HG03139 (cell line): Measurements from ENCODE around the gene TRMT11.
"Not testable (repeated sequence)": the region's sequence is repeated elsewhere in the genome, so short reads cannot be mapped to it uniquely, and the experiment has no call there.

ENCODE experiments used
- ATAC-seq: cut with Tn5 transposase; IDR thresholded peaks from one replicate; pipeline ENCODE4 v1.9.1; 2021; ENCODE audit not compliant: unreplicated experiment

Gene TRMT11

DNA sequence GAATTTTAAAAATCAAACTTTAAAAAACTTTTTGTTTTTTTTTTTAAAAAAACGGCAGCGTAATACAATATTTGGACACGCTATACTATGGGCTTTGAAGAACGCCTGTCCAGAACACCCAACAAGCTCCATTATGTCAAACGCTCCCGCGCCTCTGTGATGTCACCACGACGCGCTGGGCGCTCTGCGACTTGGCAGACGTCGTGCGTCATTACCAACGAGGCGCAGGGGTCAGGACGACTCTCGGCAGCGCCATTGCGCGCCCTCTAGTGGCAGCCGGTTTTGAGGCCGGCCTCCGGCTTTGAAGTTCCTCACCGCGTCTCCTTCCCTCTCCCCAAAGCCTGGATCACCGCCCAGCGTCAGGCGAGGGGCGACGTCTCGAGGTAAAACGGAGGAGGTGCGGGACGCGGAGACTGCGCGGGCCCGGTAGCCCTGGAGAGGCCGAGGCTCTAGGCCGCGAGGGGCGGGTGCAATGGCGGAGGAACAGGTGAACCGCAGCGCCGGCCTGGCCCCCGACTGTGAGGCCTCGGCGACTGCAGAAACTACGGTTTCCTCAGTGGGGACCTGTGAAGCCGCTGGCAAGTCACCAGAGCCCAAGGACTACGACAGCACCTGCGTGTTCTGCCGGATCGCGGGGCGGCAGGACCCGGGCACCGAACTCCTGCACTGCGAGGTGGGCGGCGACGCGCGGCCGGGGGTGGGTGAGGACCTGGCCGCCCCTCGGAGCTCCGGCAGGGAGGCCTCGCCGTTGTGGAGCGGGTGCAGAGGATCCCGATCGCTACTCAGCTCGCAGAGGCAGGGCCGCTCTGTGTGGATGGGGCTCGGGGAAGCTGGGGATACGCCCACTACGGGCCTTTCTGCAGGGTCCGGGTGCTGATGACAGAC, 29.6 kb upstream of the TRMT11 start, which contains the start of gene HINT3:
Gene HINT3, plus strand, starts transcription at position 265 of the 885 bp plus-strand sequence. Its CDS starts 208 bp downstream, at position 473.
- ATAC-seq, result peak; percentile 93

DNA sequence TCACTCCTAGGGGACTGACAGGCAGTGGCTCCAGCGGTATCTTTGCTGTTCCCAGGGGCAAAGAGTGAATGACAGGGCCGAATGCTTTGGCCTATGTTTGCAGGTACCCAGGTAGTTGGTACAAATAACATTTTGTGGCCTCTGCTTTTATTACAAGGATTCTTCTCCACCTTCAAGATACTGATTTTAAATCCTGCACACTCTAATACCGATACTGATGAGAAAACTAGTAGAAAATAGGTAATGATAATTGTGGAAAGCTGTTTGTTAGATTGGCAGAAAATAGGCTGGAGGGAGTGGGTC, 29.0 kb upstream of the TRMT11 start:
- ATAC-seq, result no peak

DNA sequence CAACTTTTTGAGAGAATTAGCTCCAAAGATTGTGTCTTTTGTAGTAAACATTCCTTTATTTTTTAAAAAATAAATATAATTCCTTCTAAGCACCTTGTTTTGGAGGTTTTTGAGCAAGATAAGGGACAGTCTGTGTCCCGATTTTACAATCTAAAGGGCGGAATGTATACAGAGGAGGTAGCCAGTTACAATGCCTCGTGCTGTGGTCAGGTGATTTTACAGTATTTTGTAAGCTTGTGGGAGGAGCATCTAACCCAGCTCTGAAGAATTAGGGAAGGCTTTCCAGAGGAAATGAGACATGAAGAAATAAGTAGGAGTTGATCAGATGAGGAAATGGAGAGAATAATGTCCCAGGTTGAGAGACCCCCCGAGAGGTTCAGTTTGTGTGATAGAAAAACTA, 28.5 kb upstream of the TRMT11 start:
- ATAC-seq, result no peak

DNA sequence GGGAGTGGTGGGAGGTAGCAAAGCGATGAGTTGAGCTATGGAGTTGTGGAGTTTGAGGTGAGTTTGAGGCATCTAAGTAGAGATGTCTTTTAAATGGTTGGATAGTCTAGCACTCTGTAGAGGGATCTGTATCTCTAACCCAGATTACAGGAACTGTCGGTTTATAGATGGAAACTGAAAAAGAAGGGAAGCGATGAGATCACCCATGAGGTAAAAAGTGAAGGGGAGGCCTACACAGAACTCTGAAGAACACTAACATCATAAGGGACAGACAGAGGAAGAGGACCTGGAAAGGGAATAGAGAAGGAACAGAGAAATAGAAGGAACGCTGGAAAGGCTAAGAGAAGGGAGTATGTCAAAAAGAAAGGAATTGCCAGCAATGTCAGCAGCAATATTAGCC, 27.3 kb upstream of the TRMT11 start:
- ATAC-seq, result no peak

DNA sequence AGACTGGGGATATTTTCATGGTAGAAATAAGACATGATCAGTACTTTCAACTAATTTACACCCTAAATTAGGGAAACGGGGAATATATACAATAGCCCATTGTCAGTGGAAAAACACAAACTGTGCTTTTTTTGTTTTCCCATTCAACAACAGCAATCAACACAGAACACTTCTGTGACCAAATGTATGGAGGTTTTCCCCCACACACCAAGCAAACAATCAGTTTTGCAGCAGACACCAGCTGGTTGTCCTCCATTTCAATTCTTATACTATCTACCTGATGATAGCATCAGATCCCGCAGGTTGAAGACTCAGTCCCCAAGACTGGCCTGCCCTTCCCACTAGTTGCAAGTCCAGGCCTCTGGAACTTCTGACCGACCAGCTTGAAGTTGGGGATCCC, 25.2 kb upstream of the TRMT11 start:
- no peak for ATAC-seq

DNA sequence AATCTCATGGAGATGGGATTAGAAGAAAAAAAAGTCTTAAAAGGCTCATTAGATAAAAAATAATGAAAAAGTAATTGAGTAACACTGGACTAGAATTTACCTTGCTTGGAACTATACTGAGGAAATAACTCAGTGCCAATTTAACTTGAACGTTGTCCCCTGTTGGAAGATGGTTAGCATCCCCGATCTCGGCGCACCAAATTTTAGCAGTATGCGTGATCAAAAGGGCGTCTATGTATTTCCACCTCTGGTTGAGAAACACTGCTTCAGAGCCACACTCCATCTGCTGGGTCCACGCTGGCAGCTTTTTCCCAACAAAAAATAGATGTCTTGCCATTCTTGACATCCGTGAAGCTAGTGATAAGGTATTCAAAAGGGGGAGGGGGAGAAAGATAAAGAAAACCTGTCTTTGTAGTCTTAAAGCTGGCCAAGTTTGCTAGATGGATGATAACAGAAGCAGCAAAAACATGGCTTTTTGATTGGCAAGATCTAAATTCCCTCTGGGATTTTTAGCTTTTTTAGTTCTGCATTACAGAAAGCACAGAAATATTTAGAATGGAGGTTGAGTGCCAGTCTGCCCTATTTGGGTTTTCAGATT, 23.3 kb upstream of the TRMT11 start:
- no peak for ATAC-seq

DNA sequence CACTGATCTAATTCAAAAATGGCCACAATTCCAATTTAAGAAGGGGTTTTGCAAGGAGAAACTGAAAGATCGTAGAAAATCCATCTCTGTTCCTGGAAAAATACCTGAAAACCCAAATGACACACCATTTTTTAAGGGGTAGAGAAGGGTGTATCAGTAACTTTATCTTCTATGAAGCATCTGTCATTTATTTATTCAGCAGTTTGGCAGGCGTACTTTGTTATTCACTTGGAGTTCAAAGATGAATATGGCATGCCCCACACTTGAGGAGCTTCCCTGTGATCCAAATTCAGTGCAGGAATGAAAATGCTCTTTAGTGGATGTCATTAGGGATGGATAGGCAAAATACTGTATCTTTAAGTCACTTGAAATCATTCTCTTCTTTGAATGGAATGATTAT, 22.5 kb upstream of the TRMT11 start:
- no peak for ATAC-seq

DNA sequence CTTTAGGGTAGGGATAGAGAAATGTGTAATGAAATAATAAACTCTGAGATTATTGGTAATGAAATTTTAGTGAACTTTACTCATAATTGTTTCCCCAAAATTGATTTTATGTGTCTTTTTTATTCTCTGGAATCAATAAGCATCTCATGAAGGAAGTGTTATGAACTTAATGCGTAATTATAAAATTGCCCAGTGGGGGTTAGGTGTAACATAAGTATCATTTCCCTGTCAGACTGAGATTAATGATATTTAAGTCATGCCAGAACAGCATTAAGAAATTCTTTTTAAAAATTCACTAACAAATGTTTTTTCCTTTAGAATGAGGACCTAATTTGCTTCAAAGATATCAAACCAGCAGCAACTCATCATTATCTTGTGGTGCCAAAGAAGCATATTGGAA, 19.8 kb upstream of the TRMT11 start:
- no peak for ATAC-seq

DNA sequence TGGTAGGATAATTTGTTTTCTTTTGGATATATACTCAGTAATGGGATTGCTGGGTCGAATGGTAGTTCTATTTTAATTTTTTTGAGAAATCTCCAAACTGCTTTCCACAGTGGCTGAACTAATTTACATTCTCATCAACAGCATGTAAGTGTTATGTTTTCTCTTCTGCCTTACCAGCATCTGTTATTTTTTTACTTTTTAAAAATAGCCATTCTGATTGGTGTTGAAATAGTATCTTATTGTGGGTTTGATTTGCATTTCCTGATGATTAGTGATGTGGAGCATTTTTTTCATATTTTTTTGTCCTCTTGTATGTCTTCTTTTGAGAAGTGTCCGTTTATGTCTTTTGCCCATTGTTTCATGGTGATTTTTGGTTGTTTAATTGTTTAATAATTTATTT, 17.8 kb upstream of the TRMT11 start:
- no peak for ATAC-seq

DNA sequence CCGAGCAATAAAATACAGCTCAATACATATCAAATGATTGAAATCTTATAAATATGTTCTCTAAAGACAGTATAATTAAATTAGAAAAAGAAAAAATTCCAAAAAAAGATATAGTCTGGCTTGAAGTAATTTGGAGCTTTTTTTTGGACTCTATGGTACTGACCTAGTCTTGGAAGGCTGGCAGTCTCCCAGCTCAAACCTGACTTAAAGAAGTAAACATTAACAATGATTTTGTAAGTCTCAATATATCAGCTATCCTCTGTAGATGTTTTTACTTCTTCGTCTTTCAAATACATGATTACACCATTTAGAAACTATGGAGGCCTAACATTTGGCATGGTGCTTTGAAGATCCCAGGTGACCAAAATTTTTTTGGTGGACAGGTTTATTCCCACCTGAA, 15.6 kb upstream of the TRMT11 start:
- no peak for ATAC-seq

DNA sequence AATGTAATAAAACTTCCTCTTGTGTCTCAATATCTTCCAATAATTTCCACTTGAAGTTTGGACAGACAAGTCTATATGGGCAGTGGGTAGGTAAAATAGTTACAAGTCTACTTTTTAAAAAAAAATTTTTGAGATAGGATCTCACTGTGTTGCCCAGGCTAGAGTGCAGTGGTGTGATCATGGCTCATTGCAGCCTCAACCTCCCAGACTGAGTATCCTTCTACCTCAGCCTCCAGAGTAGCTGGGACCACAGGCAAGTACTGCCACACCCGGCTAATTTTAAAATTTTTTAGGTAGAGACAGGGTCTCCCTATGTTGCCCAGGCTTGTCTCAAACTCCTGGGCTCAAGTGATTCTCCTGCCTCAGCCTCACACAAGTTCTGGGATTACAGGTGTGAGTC, 13.9 kb upstream of the TRMT11 start:
- not testable (repeated sequence) for ATAC-seq

DNA sequence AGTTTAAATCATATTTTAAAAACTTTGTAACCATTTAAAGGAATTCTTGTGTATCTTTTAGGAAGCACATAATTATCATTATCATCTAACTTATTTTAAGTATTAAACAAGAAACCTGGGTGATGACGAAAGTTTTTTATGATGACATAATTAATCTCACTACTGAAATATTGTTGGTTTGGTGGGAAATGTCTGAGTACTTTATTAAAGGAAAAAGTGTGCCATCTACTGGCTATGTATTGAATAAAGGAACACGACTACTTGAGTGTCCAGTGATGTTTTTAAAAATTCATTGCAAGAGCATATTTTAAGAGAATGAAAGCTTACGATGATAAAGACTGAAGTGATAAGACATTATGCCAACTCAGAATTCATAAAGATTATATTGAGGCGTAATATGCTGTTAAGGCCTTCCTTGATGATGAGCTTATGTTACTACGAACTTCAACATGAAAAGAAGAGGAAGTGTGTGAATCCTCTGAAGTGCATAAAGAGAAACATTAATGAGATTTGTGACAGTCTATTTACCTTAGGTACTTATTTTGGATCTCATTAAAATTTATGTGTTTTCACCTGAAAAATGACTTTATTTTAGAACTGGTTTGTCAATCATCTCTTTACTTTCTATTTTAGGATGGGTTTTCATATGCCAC, 12.0 kb upstream of the TRMT11 start:
- ATAC-seq, result peak; percentile 79

DNA sequence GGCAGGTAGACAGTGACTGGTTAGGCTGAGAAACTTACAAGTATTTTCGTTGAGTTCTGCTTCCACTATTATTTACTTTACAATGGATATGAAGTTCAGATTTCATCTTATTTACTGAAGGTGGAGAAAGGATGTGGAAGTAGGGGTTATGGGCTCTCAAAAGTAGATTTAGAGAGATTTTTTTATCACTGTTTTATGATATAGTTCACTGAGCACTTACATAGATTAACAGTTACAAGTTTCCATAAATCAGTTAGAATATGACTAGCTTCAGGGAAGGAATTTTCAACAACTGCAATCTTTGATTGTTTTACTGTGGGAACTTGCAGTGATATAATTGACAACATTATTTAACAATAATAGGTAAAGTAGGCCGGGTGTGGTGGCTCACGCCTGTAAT, 7.2 kb upstream of the TRMT11 start:
- ATAC-seq, result no peak

DNA sequence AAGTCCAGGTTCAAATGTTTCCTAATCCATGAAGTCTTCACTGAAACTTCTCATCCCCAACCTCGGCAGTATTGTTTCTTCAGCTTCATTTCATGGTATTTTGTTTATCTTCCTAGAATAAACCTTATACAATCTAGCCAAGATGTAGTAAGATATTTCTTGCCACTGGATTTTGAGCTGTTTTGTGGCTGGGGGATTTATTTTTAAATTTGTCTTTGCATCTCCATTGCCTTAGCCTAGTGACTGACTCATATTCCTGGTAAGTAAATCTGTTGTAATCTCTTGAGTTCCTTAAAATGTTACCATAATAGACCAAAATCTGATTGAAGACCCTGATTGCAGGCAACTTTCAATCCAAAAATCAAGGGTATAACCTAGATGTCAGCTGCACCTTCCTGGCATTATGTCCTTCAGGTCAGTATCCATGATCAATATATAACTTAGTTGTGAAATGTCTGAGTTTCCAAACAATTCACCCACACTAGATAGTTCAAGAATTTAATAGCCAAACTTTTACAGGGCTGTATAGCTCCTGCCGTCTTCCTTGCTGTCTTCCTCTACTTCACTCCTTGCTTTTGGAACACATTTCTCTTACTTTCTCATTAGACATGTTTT, 4.7 kb upstream of the TRMT11 start:
- no peak for ATAC-seq

DNA sequence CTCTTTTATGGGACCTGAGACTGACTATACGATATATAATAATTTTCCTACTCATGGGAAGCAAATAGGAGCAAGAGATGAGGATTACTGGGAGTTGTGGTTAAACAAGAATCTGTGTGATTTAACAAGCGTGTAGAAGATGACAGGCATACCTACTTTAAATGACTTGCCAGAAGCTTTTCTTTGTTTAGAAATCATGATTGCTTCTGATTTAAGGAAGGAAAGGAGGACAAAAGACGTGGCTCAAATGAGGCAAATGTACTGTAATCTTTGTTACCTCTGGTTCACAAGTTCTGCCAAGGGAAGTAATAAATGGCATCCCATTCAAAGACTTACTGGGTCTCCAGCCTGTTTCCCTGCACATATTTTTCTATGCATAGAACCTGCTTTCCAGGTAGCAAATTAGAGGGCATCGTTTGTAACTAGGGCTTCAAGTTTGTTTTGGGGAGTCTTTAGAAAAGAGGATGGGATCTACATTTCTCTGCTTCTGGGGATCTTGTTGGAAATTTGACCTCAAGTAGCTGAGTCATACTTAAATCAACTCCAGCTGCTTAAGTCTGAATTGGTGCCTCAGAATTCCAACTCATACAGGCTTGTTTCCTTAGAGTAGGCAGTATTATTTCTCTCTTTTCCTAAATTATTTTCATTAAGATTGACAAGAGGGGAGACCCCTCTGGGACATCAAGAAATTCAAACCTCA, 2.9 kb upstream of the TRMT11 start:
- ATAC-seq, result no peak

DNA sequence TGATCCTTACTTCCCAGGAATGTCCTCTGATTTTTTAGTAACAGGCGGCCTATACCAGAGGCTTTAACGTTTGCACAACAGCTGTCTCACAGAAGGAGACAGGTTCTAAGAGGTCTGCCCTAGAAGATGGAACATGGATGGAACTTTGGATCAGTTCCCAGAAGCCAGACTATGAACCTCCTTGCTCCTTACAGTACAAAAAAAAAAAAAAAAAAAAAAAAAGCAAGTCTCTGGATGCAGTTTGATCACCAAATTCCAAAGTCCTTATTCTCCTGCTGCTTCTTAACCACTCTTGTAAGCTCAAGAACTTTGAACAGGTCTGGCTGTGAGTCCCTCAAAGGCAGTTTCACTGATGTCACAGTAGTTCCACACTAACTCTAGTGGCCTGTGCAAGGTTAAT, 2.0 kb upstream of the TRMT11 start:
- no peak for ATAC-seq

DNA sequence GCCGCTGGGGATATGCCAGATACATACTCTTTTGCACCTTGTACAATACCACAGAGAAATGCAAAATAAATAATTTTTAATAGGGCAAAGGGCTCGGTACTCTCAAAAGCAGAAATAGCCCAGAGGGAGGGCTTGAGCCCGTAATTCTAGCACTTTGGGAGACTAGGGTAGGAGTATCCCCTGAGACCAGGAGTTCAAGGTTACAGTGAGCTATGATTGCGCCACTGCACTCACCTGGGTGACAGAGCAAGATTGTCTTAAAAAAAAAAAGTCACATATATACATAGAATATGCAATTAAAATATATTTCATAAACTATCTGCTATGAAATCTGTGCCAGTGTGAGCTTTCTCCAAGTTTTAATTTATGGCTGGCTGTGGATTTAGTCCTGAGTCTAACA, 818 bp upstream of the TRMT11 start:
- ATAC-seq, result no peak

DNA sequence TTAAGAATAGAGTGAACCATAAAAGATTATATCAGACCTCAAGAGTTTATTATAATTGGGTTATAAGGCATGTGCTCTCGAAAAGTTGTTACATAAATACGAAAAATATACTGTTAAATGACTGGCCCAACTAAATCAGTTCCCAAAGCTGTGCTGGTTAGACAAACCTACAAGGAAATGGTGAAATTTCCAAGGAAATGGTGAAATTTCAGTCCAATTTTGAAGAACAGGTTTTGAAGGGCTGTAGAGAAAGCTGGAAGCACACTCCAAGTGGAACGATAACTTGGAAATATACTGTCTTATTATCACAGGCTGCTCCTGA, 400 bp upstream of the TRMT11 start:
- ATAC-seq, result no peak

DNA sequence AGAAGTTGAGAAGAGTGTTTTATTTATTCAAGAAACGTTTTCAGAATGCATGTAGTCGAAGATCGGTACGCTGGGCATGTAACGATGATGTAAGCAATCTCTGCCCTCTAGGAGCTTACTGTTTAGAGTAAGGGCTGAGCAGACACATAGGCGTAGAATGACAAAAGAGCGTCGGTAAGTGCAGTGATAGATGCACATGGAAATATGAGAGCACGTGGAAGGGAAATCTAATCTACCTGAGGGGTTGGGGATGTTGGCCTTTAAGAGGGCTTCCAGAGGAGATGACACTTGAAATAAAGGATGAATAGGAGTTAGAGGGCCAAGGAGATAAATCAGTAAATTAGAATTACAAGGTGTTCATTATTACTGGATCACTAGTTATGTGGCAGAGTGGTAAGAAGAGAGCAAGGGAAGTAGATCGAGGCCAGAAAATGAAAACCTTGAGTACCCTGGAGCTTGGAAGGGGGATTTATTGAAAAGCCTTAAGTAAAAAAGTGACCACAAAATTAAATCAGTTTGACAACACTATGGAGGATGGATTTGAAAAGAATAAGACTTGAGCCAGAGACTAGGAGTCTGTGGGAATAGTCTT, 782 bp downstream of the TRMT11 start:
- ATAC-seq, result peak; percentile 13

DNA sequence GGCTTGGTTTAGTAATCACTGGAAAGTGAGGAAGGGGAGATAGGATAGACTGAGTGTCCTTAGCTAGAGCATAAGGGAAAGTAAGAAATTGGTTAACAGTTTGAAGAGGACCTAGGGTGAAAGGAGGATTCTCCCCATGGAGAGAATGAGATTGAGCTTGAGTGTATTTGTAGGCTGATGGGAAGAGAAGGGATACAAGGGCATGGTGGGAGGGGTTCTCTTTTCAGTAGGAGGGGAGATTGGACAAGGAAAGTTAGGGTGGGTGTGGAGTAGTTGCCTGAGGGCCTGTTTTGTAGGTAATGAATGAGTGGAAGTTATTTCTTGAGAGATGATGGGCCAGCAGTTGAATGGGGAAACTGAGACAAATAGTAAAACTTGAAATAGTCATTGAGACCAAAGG, 1.9 kb downstream of the TRMT11 start:
- ATAC-seq, result no peak

DNA sequence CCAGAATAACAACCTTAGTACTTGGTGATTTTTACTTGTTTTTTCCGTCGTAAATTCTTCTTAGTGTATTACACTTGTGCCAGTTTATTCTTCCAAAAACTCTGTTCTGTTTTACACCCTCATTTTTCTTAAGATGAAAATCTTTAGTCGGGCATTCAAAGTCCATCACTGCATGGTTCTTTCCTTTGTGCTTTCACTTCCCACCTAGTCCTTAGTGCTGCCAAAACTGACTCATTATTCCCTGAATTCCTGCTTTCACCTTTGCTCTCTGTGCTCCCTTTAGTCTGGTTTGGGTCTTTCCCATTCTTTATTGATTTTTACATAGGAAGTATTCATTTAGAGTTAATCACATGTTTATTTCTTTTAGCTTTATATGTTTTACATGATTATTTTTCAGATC, 3.3 kb downstream of the TRMT11 start:
- ATAC-seq, result no peak
